WTC11 (cell line): ENCODE measurements around the gene CAMK2B.

ENCODE experiments used
- E2F4 ChIP-seq: sonication (generic); formaldehyde crosslinking; IDR thresholded peaks from 2 replicates; pipeline ENCODE4 v1.8.1; 2022; ENCODE audit warnings: low read depth, mild to moderate bottlenecking, moderate library complexity, missing genetic modification reagents, borderline replicate concordance
- JUN ChIP-seq: sonication (generic); formaldehyde crosslinking; IDR thresholded peaks from 2 replicates; pipeline ENCODE4 v1.8.0; 2023; ENCODE audit warnings: mild to moderate bottlenecking, missing genetic modification reagents
- NR3C1 ChIP-seq: sonication (generic); formaldehyde crosslinking; conservative IDR thresholded peaks from 2 replicates; pipeline ENCODE4 v1.8.1; 2023; ENCODE audit warnings: low read depth, mild to moderate bottlenecking, missing genetic modification reagents
- SMAD4 ChIP-seq: sonication (generic); formaldehyde crosslinking; IDR thresholded peaks from 2 replicates; pipeline ENCODE4 v1.8.0; 2022; ENCODE audit warnings: mild to moderate bottlenecking, missing genetic modification reagents
- USF1 ChIP-seq: sonication (generic); formaldehyde crosslinking; IDR thresholded peaks from 2 replicates; pipeline ENCODE4 v1.8.0; 2022; ENCODE audit warnings: mild to moderate bottlenecking, missing genetic modification reagents
- ZNF121 ChIP-seq: sonication (generic); formaldehyde crosslinking; IDR thresholded peaks from 2 replicates; pipeline ENCODE4 v1.8.0; 2023; ENCODE audit warnings: missing genetic modification reagents
- ZNF138 ChIP-seq: sonication (generic); formaldehyde crosslinking; conservative IDR thresholded peaks from 2 replicates; pipeline ENCODE4 v1.8.1; 2022; ENCODE audit warnings: mild to moderate bottlenecking, moderate library complexity, missing genetic modification reagents
- TF ChIP-seq, protein P1 (sequence below): fragments of 200-600 bp; IDR thresholded peaks from 2 replicates; pipeline ENCODE4 v1.8.0; 2022; ENCODE audit warnings: antibody characterized with exemption

GRCh38 chr7:44310221-44310848 is 15.1 kb downstream of the CAMK2B start:
- TF ChIP-seq SMAD4 (no peak), USF1 (no peak), JUN (CRISPR knock-in tag) (no peak), ZNF121 (CRISPR knock-in tag) (no peak), E2F4 (CRISPR knock-in tag) (no peak), NR3C1 (no peak), ZNF138 (CRISPR knock-in tag) (no peak)
- TF ChIP-seq, protein P1, sequence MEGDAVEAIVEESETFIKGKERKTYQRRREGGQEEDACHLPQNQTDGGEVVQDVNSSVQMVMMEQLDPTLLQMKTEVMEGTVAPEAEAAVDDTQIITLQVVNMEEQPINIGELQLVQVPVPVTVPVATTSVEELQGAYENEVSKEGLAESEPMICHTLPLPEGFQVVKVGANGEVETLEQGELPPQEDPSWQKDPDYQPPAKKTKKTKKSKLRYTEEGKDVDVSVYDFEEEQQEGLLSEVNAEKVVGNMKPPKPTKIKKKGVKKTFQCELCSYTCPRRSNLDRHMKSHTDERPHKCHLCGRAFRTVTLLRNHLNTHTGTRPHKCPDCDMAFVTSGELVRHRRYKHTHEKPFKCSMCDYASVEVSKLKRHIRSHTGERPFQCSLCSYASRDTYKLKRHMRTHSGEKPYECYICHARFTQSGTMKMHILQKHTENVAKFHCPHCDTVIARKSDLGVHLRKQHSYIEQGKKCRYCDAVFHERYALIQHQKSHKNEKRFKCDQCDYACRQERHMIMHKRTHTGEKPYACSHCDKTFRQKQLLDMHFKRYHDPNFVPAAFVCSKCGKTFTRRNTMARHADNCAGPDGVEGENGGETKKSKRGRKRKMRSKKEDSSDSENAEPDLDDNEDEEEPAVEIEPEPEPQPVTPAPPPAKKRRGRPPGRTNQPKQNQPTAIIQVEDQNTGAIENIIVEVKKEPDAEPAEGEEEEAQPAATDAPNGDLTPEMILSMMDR, result no peak
